GM23338 (cell line): Measurements from ENCODE around the gene PSMB2. TPM values are rescaled to one million over a fixed set of nuclear protein-coding genes. Genes with fewer than 3 reads are reported as not detected.

Experiments
- ATAC-seq: fragments of 200-7000 bp; cut with Tn5 transposase; 3 replicates; pipeline ENCODE4 v1.9.1; 2020
- DNase-seq: peaks from one replicate; pipeline ENCODE4 v3.0.0-alpha.2; 2015; ENCODE audit warnings: low spot score
- H2AFZ ChIP-seq: fragments of 200-600 bp; sonication (generic); 2 replicates; pipeline ENCODE4 v1.8.0; 2016; ENCODE audit warnings: antibody characterized with exemption, mild to moderate bottlenecking, moderate library complexity
- H3F3A ChIP-seq: fragments of 200-600 bp; sonication (generic); replicated peaks from 2 replicates; pipeline ENCODE4 v1.8.0; 2017; ENCODE audit warnings: antibody characterized with exemption, mixed run types, low read depth
- H3K27ac ChIP-seq: fragments of 200-600 bp; sonication (generic); 2 replicates; pipeline ENCODE4 v1.6.1; 2016; ENCODE audit warnings: low read depth
- H3K27me3 ChIP-seq: fragments of 200-600 bp; sonication (generic); 2 replicates; pipeline ENCODE4 v1.8.0; 2016; ENCODE audit warnings: mild to moderate bottlenecking, mixed run types, moderate library complexity; ENCODE audit not compliant: insufficient read depth
- H3K36me3 ChIP-seq: fragments of 200-600 bp; sonication (generic); 2 replicates; pipeline ENCODE4 v1.8.0; 2016; ENCODE audit warnings: mild to moderate bottlenecking; ENCODE audit not compliant: insufficient read depth
- H3K4me1 ChIP-seq: fragments of 200-600 bp; sonication (generic); 2 replicates; pipeline ENCODE4 v1.8.0; 2016; ENCODE audit warnings: mild to moderate bottlenecking, moderate library complexity; ENCODE audit not compliant: insufficient read depth
- H3K4me2 ChIP-seq: fragments of 200-600 bp; sonication (generic); 2 replicates; pipeline ENCODE4 v1.7.1; 2017; ENCODE audit warnings: mixed run types
- H3K4me3 ChIP-seq: fragments of 200-600 bp; sonication (generic); 2 replicates; pipeline ENCODE4 v1.6.1; 2016; ENCODE audit warnings: mixed run types
- H3K79me2 ChIP-seq: fragments of 200-600 bp; sonication (generic); replicated peaks from 2 replicates; pipeline ENCODE4 v1.8.0; 2017; ENCODE audit warnings: mild to moderate bottlenecking; ENCODE audit not compliant: insufficient read depth
- H3K9me2 ChIP-seq: fragments of 200-600 bp; sonication (generic); 2 replicates; pipeline ENCODE4 v1.8.0; 2017; ENCODE audit not compliant: insufficient read depth
- H4K20me1 ChIP-seq: fragments of 200-600 bp; sonication (generic); replicated peaks from 2 replicates; pipeline ENCODE4 v1.8.0; 2017; ENCODE audit warnings: mild to moderate bottlenecking; ENCODE audit not compliant: insufficient read depth
- H3K27ac Mint-ChIP-seq: 2 replicates; pipeline ENCODE4 v1.8.0; 2020; ENCODE audit warnings: inconsistent platforms, mild to moderate bottlenecking, moderate library complexity, mixed read lengths
- H3K27me3 Mint-ChIP-seq: 3 replicates; pipeline ENCODE4 v1.8.0; 2022; ENCODE audit warnings: low read depth, mild to moderate bottlenecking, moderate library complexity, mixed read lengths, inconsistent platforms; ENCODE audit not compliant: insufficient read depth, poor library complexity
- H3K36me3 Mint-ChIP-seq: 3 replicates; pipeline ENCODE4 v1.8.0; 2021; ENCODE audit warnings: low read depth, mild to moderate bottlenecking, inconsistent platforms, moderate library complexity, mixed read lengths
- H3K4me1 Mint-ChIP-seq: 3 replicates; pipeline ENCODE4 v1.8.0; 2020; ENCODE audit warnings: mild to moderate bottlenecking, inconsistent platforms, mixed read lengths
- H3K4me3 Mint-ChIP-seq: 3 replicates; pipeline ENCODE4 v1.8.0; 2021; ENCODE audit warnings: moderate library complexity, mild to moderate bottlenecking, inconsistent platforms, mixed read lengths
- H3K9me3 Mint-ChIP-seq: 3 replicates; pipeline ENCODE4 v1.8.0; 2020; ENCODE audit warnings: moderate library complexity, mild to moderate bottlenecking, inconsistent platforms, mixed read lengths
- CTCF ChIP-seq, 2 experiments: fragments of 200-600 bp in 1 of 2; sonication (generic) in 1 of 2; conservative IDR thresholded peaks; 2 replicates each; pipeline versions ENCODE4 v1.5.1 to v1.6.1; 2016 to 2017; ENCODE audit warnings: antibody characterized with exemption in 2 of 2, low read depth in 2 of 2, mild to moderate bottlenecking in 2 of 2, moderate library complexity in 1 of 2
- EZH2 ChIP-seq: fragments of 200-600 bp; sonication (generic); IDR thresholded peaks from one replicate; pipeline ENCODE4 v1.8.0; 2017; ENCODE audit warnings: antibody characterized with exemption, mild to moderate bottlenecking, low read depth; ENCODE audit not compliant: unreplicated experiment
- JUNB ChIP-seq: IDR thresholded peaks from one replicate; pipeline ENCODE4 v1.6.1; 2016; ENCODE audit warnings: antibody characterized with exemption; ENCODE audit not compliant: unreplicated experiment
- NANOG ChIP-seq: IDR thresholded peaks from 2 replicates; pipeline ENCODE4 v1.6.1; 2016; ENCODE audit warnings: antibody characterized with exemption, borderline replicate concordance
- REST ChIP-seq: IDR thresholded peaks from one replicate; pipeline ENCODE4 v1.6.1; 2018; ENCODE audit warnings: antibody characterized with exemption; ENCODE audit not compliant: unreplicated experiment
- STAT1 ChIP-seq: IDR thresholded peaks from one replicate; pipeline ENCODE4 v1.6.1; 2016; ENCODE audit warnings: antibody characterized with exemption; ENCODE audit not compliant: unreplicated experiment
- ZNF114 ChIP-seq: fragments of 250-450 bp; sonication (Bioruptor Pico); IDR thresholded peaks from 2 replicates; pipeline ENCODE4 v1.5.0; 2020; ENCODE audit warnings: mild to moderate bottlenecking, moderate library complexity
- ZNF331 ChIP-seq: fragments of 250-450 bp; sonication (Bioruptor Pico); IDR thresholded peaks from 2 replicates; pipeline ENCODE4 v1.5.0; 2020; ENCODE audit warnings: low read depth, mild to moderate bottlenecking, moderate library complexity
- ZNF462 ChIP-seq: fragments of 250-450 bp; sonication (Bioruptor Pico); IDR thresholded peaks from 2 replicates; pipeline ENCODE4 v1.5.0; 2020; ENCODE audit warnings: mild to moderate bottlenecking, moderate library complexity
- polyA plus RNA-seq: library from polyadenylated mRNA; unstranded; fragments of >200 nt; fragmentation: Nextera tagmentation; extraction: Ambion mirVana; gene quantifications from 2 replicates; pipeline ENCODE4 v1.2.1, GENCODE V29; 2016
- total RNA-seq: library from RNA; depleted of rRNA; stranded (reverse); fragments of >200 nt; shearing (Covaris generic); gene quantifications from 2 replicates; pipeline ENCODE4 v1.2.3, GENCODE V29; 2014
- TF ChIP-seq, protein P1 (sequence below): IDR thresholded peaks from 2 replicates; pipeline ENCODE4 v1.6.1; 2016; ENCODE audit warnings: antibody characterized with exemption

Gene PSMB2
- total and polyA plus RNA-seq, 2 experiments from 2014 or later: 68.2 to 147 TPM

GRCh38 chr1:35603468-35603867 lies 37.9 kb downstream of the PSMB2 start:
- Histone ChIP-seq H3K4me2 (no peak overlapping the region), H3K27ac (no peak overlapping the region), H3K4me1 (no peaks in the 10 kb centered on the region), H3K4me3 (no peak overlapping the region), H3K79me2 (peaks cover 23% of the 10 kb centered on the region), H4K20me1 (peaks cover 37% of the 10 kb centered on the region), H2AFZ (no peak overlapping the region), H3K9me2 (no peaks in the 10 kb centered on the region), H3F3A (peaks cover 8% of the 10 kb centered on the region; the same call in 1 of the 2 replicates), H3K27me3 (no peaks in the 10 kb centered on the region), H3K36me3 (peaks cover 38% of the 10 kb centered on the region)
- no peak overlapping the region for H3K27ac Mint-ChIP-seq
- 0 out of 3 replicates have a peak, but pooled peaks cover 7% of the 10 kb centered on the region for H3K4me1 Mint-ChIP-seq
- peaks cover 58% of the 10 kb centered on the region for H3K36me3 Mint-ChIP-seq
- H3K4me3 Mint-ChIP-seq: no peak overlapping the region
- ATAC-seq (no peak), DNase-seq (no peak)
- no peaks in the 10 kb centered on the region for H3K27me3 Mint-ChIP-seq
- no peaks in the 10 kb centered on the region for H3K9me3 Mint-ChIP-seq
- TF ChIP-seq CTCF (conservative IDR thresholded peaks at IDR 0.05; ENCODE audit: low read depth in 2 of 2): no peak
- no peak for TF ChIP-seq ZNF462 (CRISPR knock-in tag)
- TF ChIP-seq JUNB: no peak
- TF ChIP-seq NANOG: no peak
- TF ChIP-seq, protein P1, sequence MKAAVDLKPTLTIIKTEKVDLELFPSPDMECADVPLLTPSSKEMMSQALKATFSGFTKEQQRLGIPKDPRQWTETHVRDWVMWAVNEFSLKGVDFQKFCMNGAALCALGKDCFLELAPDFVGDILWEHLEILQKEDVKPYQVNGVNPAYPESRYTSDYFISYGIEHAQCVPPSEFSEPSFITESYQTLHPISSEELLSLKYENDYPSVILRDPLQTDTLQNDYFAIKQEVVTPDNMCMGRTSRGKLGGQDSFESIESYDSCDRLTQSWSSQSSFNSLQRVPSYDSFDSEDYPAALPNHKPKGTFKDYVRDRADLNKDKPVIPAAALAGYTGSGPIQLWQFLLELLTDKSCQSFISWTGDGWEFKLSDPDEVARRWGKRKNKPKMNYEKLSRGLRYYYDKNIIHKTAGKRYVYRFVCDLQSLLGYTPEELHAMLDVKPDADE: no peak
- TF ChIP-seq ZNF331: no peak
- no peak for TF ChIP-seq ZNF114
- TF ChIP-seq EZH2: no peak
- no peak for TF ChIP-seq STAT1
- TF ChIP-seq REST: no peak
